NCI-H1930 (cell line): Measurements from ENCODE around the gene PRPF40B.
A peak's percentile ranks its signal among the peaks of the same experiment; 100 is the strongest.
"Not testable (repeated sequence)": the region's sequence is repeated elsewhere in the genome, so short reads cannot be mapped to it uniquely, and the experiment has no call there.

ENCODE experiments used
- DNase-seq, 2 experiments: peaks; one replicate each; lab custom pipeline; 2025; lab: John Stamatoyannopoulos, UW

PRPF40B gene

GRCh38 chr12:49623142-49623904 lies at the start of gene PRPF40B:
Gene PRPF40B (plus strand): TSS chr12:49623561. CDS start chr12:49623591, 30 bp downstream.
- peak; percentile 78 to 88 for DNase-seq

- no peak for DNase-seq
Measured at GRCh38 chr12:49577589-49578315, 45.6 kb upstream of the PRPF40B start.

DNA sequence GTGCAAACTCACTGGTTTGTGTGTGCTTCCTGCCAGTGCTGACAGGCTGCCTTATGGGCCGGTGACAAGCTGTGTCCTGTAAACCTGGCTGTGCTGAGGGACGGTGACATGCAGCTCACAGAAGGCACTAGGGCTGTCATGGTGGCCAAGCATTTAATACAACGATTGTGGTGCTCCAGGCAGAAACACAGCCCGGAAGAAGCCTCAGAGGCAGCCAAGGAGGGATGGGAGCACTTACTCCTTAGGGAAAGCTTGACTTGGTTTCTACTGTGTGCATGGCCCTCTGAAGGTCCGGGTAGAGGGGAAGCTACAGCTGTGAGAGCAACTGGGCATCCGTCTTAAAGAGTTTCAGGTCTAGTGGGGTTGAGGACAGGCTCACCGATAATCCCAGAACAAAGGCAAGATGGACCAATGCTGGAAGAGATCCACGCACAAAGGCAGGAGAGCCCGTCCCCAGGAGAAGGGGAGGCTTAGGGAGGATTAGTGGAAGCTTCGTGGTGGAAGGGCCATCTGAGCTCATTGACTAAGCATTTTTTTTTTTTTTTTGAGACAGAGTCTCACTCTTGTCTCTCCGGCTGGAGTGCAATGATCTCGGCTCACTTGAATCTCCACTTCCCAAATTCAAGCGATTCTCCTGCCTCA lies 44.8 kb upstream of the PRPF40B start:
- DNase-seq: no peak

DNA sequence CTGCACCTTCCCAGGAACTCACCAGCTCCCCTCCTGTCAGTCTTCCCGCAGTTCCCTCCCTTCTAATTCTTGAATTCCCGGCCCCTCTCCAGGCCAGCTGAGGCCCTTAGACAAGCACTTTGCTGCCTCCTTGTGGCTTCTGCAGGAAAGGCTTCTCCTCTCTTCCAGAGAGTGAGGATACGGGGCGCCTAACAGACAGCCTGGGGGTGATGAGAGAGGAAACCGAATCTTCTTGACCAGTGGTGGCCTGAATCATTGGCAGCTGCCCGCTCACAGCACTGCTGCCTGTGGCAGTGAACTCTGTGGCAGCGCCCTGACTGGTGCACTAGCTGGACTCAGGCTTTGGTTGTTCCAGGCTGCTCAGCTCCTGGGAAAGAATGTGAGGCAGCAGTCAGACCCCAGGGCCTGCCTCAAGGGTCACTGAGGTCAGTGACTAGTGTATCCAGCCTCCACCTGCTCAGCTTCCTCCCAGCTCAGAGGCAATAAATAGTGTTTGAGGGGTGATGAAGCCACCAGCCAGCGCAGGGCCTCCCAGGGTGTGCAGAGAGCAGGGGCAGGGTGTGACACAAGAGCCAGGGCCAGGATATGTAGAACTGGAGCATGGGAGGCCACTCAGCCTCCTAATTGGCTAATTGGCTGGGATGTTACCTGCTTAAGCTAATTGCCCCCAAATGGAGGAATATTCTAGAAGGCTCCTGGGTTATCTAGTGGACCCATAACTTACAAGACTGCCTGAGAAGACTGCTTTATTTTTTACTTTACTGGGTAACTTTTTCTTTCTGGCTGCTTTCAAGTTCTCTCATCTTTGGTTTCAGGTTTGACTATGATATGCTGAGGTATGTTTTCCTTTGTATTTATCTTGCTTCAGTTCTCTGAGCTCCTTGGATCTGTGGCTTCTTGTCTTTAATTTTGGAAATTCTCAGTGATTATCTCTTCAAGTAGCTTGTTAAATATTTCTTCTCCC lies 42.5 kb upstream of the PRPF40B start:
- peak; percentile 35 to 73 for DNase-seq

DNA sequence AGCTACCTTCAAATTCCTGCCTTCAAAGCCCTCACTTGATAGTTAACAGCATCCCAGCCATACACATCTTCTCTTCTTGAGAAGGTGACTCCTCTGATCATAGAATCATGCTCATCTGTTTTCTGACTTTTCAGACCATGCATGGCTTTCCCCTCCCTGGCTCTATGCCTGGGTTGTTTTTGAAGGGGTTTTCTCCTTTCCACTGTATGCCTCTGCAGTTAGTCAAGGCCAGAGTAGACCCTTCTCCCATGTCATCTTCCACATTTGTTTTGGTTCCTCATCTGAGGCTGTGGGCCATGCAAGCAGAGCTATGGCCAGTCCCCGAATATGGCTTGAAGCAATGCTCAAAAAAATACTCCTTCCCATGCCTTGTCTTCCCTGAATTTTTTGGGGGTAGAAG lies 41.2 kb upstream of the PRPF40B start:
- DNase-seq: no peak

GRCh38 chr12:49582850-49583249 lies 40.5 kb upstream of the PRPF40B start:
- DNase-seq: no peak

DNA sequence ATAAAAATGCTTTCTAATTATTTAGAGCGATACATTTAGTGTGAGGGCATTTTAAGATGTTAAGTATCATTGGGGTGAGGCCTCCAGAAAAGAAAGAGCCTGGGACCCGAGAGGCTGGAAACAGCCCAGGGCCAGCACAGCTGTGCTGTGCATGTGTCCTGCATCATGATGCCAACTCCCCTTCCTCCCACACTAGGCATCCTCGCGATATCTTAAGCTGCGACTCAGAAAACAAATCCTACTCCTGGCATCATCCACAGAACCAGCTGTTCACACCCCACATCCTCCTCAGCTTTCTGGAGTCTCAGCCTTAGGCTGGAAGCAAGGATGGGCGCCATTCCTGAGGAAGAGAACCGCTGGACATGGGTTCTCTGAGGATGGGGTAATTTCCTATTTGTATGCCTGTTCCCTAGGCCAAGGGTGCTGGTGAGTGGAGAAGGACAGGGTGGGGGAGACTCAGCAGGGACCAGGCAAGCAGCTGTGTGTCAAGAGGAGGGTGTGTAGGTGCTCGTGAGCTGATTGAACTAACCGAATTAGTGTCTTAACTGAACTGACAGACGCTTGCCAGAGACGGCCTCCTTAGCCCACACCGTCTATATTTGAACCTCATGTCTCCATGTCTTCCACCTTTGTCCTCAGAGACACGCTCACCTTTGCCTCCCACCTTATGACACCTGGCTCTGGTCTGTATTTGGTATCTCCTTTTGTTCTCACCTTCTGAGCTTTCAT lies 39.8 kb upstream of the PRPF40B start:
- DNase-seq: no peak

- DNase-seq: no peak
Measured at GRCh38 chr12:49584591-49584990, 38.8 kb upstream of the PRPF40B start.

GRCh38 chr12:49585477-49586459 lies 37.6 kb upstream of the PRPF40B start:
- DNase-seq: no peak

- no peak for DNase-seq
Measured at GRCh38 chr12:49587174-49587908, 36.0 kb upstream of the PRPF40B start.

- DNase-seq: no peak
Measured at GRCh38 chr12:49588281-49588680, 35.1 kb upstream of the PRPF40B start.

GRCh38 chr12:49588721-49589516 lies 34.4 kb upstream of the PRPF40B start:
- DNase-seq: no peak

- no peak for DNase-seq
Measured at GRCh38 chr12:49598527-49598926, 24.8 kb upstream of the PRPF40B start.

- DNase-seq: no peak
Measured at GRCh38 chr12:49599961-49600360, 23.4 kb upstream of the PRPF40B start.

GRCh38 chr12:49603721-49604120 lies 19.6 kb upstream of the PRPF40B start:
- DNase-seq: no peak

- DNase-seq: no peak
Measured at GRCh38 chr12:49604856-49605255, 18.5 kb upstream of the PRPF40B start.

- DNase-seq: not testable (repeated sequence)
Measured at GRCh38 chr12:49605539-49605938, 17.8 kb upstream of the PRPF40B start, which contains the start of gene FAM186B. Gene FAM186B (minus strand): TSS chr12:49605639. CDS start chr12:49605477, 162 bp downstream.
